Esophagus (tissue), 2 donors: Measurements from ENCODE around the gene MEPCE. TPM values are rescaled to one million over a fixed set of nuclear protein-coding genes. Genes with fewer than 3 reads are reported as not detected.
"Not testable (repeated sequence)": the region's sequence is repeated elsewhere in the genome, so short reads cannot be mapped to it uniquely, and the experiment has no call there.

Source experiments
- H3K27ac ChIP-seq, 2 donors: one replicate each; pipeline ENCODE4 v1.5.1; 2013; ENCODE audit warnings: low read depth in 2 of 2, mild to moderate bottlenecking in 2 of 2, inconsistent platforms in 1 of 2, low read length in 1 of 2, moderate library complexity in 1 of 2
- H3K27me3 ChIP-seq, 2 donors: one replicate each; pipeline ENCODE4 v1.6.1; 2013; ENCODE audit warnings: low read length in 2 of 2, control low read depth in 1 of 2, mild to moderate bottlenecking in 1 of 2; ENCODE audit not compliant: insufficient read depth in 2 of 2, control insufficient read depth in 1 of 2
- H3K36me3 ChIP-seq, 2 donors: one replicate each; pipeline ENCODE4 v1.6.1; 2013; ENCODE audit warnings: low read length in 1 of 2; ENCODE audit not compliant: control insufficient read depth in 2 of 2, insufficient read depth in 2 of 2
- H3K4me1 ChIP-seq, 2 donors: one replicate each; pipeline ENCODE4 v1.6.1; 2013; ENCODE audit warnings: low read length in 1 of 2; ENCODE audit not compliant: control insufficient read depth in 2 of 2, insufficient read depth in 2 of 2
- H3K4me3 ChIP-seq, 2 donors: one replicate each; pipeline ENCODE4 v1.5.1; 2013; ENCODE audit warnings: low read length in 2 of 2, mild to moderate bottlenecking in 2 of 2, low read depth in 1 of 2, moderate library complexity in 1 of 2
- H3K9me3 ChIP-seq, 2 donors: one replicate each; pipeline ENCODE4 v1.6.1; 2013; ENCODE audit warnings: mild to moderate bottlenecking in 2 of 2, low read depth in 1 of 2, low read length in 1 of 2, moderate library complexity in 1 of 2; ENCODE audit not compliant: control insufficient read depth in 2 of 2, insufficient read depth in 1 of 2
- WGBS, 2 donors: extraction: QIAGEN DNeasy Blood & Tissue Kit; methylation state at CpG; one replicate each; pipeline ENCODE4 v1.1.7; 2013; 5-methylcytosine and 5-hydroxymethylcytosine counted together
- polyA plus RNA-seq, 2 donors: library from polyadenylated mRNA; stranded (reverse); fragments of 200-250 nt; gene quantifications; one replicate each; pipeline ENCODE4 v1.2.3, GENCODE V29; 2013
- donor health status: healthy with polysubstance abuse.
- donor health status: Bipolar disorder and iron deficiency.

Gene MEPCE
- polyA plus RNA-seq, 2 donors: 18.0 to 21.8 TPM

GRCh38 chr7:100439244-100439643 is 9.6 kb downstream of the MEPCE start:
- not testable (repeated sequence) for H3K4me1 ChIP-seq, H3K9me3 ChIP-seq, H3K27me3 ChIP-seq, H3K36me3 ChIP-seq, H3K27ac ChIP-seq, H3K4me3 ChIP-seq
- WGBS, 2 donors: 85 to 89% methylated on average over 7 of the region's 7 CpGs

DNA sequence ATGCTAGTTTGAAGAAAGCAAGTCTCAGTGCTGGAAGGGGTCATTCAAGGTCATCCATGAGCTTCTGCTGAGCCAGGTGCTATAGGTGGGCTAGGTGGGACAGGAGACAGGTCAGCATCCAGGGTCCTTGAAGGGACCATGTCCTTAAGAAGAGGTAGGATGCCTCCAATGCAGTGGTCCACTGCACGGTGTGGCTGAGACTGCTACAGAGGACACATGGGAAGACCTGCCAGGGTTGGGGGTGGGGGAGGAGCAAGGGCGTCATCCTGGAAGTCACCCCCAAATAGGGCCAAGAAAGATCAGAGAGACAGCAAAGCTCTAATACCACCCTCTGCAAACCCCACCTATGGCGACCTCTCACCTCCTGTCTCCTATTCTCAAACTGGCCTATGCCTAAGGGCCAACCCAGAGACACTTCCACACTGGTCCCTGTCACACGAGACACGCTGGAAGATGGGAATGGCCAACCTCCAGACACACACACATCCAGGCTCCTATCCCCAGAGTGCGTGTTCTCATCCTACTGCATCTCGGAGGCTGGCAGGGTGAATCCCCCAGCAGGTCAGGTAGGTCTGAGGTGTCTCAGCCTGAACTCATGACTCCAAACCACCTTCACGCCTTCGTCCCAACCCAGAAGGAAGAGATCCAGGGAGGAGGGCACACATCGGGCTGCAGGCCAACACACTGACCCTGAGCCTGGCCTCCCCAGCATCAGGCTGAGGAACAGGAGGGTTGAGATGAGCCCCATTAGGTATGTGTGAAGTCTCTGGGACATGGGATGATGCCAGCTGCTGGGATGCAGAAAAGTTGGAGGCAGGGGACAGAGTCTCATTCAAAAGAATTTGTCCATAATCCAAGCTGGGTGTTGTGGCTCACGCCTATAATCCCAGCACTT is 12.3 kb downstream of the MEPCE start:
- H3K36me3 ChIP-seq: no peaks in the 10 kb centered on the region
- H3K4me3 ChIP-seq: no peak overlapping the region
- H3K27ac ChIP-seq: no peak overlapping the region
- H3K4me1 ChIP-seq: no peaks in the 10 kb centered on the region
- no peaks in the 10 kb centered on the region for H3K27me3 ChIP-seq
- 89 to 90% methylated on average over 11 of the region's 11 CpGs for WGBS, 2 donors
- no peaks in the 10 kb centered on the region for H3K9me3 ChIP-seq

GRCh38 chr7:100443096-100443840 is 13.6 kb downstream of the MEPCE start:
- Histone ChIP-seq H3K4me1 (no peaks in the 10 kb centered on the region), H3K4me3 (no peak overlapping the region), H3K9me3 (no peaks in the 10 kb centered on the region), H3K27ac (no peak overlapping the region), H3K36me3 (no peaks in the 10 kb centered on the region), H3K27me3 (no peaks in the 10 kb centered on the region)
- 89 to 93% methylated on average over 9 of the region's 9 CpGs for WGBS, 2 donors

GRCh38 chr7:100444311-100445278 is 15.0 kb downstream of the MEPCE start:
- no peaks in the 10 kb centered on the region for H3K9me3 ChIP-seq
- no peaks in the 10 kb centered on the region for H3K4me1 ChIP-seq
- H3K27me3 ChIP-seq: no peaks in the 10 kb centered on the region
- H3K27ac ChIP-seq: peak overlapping the region in 1 of 2 donors; percentile 63
- H3K36me3 ChIP-seq: no peaks in the 10 kb centered on the region
- no peak overlapping the region for H3K4me3 ChIP-seq
- 47 to 49% methylated on average over 14 of the region's 14 CpGs for WGBS, 2 donors

DNA sequence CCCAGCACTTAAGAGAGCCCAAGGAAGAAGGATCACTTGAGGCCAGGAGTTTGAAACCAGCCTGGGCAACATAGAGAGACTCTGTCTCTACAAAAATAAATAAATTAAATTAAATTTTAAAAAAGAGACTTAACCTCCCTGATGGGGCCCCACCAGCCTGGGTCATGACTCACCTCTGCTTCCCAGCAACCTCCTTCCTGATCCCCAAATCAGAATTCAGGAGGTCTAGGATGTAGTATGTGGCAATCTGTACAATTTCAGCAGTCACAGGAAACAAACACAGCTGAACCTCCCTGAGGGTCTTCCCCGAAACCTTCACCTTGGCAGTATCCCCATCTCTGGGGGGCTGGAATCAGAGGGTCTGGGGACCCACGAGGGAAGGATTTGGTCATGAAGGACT is 16.4 kb downstream of the MEPCE start:
- Histone ChIP-seq H3K4me1 (peaks cover 0 to 6% of the 10 kb centered on the region in 2 donors), H3K4me3 (no peak overlapping the region), H3K9me3 (no peaks in the 10 kb centered on the region), H3K27ac (no peak overlapping the region), H3K27me3 (no peaks in the 10 kb centered on the region), H3K36me3 (no peaks in the 10 kb centered on the region)
- 66 to 75% methylated on average over 2 of the region's 2 CpGs for WGBS, 2 donors

GRCh38 chr7:100447363-100447762 is 17.7 kb downstream of the MEPCE start:
- not testable (repeated sequence) for H3K4me1 ChIP-seq, H3K9me3 ChIP-seq, H3K27ac ChIP-seq, H3K4me3 ChIP-seq, H3K27me3 ChIP-seq, H3K36me3 ChIP-seq
- 99 to 100% methylated on average over 8 of the region's 8 CpGs for WGBS, 2 donors

DNA sequence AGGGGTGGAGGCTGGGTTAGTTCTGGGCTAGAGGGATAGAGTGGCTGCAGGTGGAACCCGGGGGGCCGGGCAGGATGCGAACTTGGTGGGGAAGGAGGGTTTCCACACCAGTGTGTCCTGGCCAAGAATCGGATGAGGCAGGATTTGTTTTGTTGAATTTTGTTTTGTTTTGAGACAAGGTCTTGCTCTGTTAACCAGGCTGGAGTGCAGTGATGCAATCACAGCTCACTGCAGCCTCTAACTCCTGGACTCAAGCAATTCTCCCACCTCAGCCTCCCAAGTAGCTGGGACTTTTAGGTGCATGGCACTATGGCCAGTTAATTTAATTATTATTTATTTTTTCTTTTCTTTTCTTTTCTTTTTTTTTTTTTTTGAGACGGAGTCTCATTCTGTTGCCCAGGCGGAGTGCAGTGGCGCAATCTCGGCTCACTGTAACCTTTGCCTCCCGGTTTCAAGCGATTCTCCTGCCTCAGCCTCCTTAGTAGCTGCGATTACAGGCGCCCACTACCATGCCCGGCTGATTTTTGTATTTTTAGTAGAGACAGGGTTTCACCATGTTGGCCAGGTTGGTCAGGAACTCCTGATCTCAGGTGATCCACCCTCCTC is 19.7 kb downstream of the MEPCE start:
- H3K4me3 ChIP-seq: no peak overlapping the region
- H3K27me3 ChIP-seq: no peaks in the 10 kb centered on the region
- no peak overlapping the region for H3K27ac ChIP-seq
- 85 to 90% methylated on average over 13 of the region's 13 CpGs for WGBS, 2 donors
- peaks cover 0 to 6% of the 10 kb centered on the region in 2 donors for H3K4me1 ChIP-seq
- no peaks in the 10 kb centered on the region for H3K36me3 ChIP-seq
- H3K9me3 ChIP-seq: no peaks in the 10 kb centered on the region

DNA sequence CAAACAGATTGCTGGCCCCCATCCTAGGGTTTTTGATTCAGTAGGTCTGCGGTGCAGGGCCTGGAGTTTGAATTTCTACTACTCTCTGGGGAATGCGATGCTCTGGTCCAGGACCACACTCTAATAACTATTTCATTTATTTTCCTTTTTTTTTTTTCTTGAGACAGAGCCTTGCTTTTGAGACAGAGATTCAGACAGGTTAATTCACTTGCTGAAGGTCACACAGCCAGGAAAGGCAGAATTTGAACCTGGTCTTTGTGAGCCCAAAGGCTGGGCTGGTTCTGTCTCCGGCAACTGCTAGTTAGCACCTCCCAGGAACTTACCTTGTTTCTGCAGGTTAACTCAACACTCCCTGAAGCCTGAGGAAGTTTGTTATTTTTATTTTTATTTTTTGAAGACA is 22.9 kb downstream of the MEPCE start:
- Histone ChIP-seq H3K4me3 (no peak overlapping the region), H3K27me3 (no peaks in the 10 kb centered on the region), H3K27ac (no peak overlapping the region), H3K9me3 (no peaks in the 10 kb centered on the region), H3K4me1 (peaks cover 0 to 6% of the 10 kb centered on the region in 2 donors), H3K36me3 (peaks cover 0 to 2% of the 10 kb centered on the region in 2 donors)
- 75 to 86% methylated on average over 3 of the region's 3 CpGs for WGBS, 2 donors

DNA sequence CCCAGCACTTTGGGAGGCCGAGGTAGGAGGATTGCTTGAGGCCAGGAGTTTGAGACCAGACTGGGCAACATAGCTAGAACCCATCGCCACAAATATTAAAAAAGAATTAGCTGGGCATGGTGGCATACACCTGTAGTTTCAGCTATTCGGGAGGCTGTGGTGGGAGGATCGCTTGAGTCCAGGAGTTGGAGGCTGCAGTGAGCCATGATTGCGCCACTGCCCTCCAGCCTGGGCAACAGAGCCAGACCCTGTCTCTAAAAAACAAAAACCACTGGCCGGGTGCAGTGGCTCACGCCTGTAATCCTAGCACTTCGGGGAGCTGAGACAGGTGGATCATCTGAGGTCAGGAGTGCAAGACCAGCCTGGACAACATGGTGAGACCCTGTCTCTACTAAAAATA is 24.2 kb downstream of the MEPCE start:
- WGBS, 2 donors: 95 to 96% methylated on average over 8 of the region's 8 CpGs
- H3K27ac ChIP-seq, H3K9me3 ChIP-seq, H3K36me3 ChIP-seq, H3K27me3 ChIP-seq, H3K4me3 ChIP-seq, H3K4me1 ChIP-seq: not testable (repeated sequence)
